Umbilical cord (tissue), 2 donors: ENCODE data around the gene MTA1. TPM values are rescaled to one million over a fixed set of nuclear protein-coding genes. Genes with fewer than 3 reads are reported as not detected.

ENCODE experiments used
- DNase-seq: peaks from one replicate; pipeline ENCODE4 v3.0.0-alpha.2; 2015; ENCODE audit warnings: low spot score
- total RNA-seq: library from RNA; depleted of rRNA; stranded (reverse); fragments of >200 nt; gene quantifications from one replicate; pipeline ENCODE4 v1.2.3, GENCODE V29; 2014; ENCODE audit warnings: low replicate concordance; ENCODE audit not compliant: insufficient read depth

MTA1 gene
- total RNA-seq, 1 donor from 2014 or later: 30.3 TPM

DNA sequence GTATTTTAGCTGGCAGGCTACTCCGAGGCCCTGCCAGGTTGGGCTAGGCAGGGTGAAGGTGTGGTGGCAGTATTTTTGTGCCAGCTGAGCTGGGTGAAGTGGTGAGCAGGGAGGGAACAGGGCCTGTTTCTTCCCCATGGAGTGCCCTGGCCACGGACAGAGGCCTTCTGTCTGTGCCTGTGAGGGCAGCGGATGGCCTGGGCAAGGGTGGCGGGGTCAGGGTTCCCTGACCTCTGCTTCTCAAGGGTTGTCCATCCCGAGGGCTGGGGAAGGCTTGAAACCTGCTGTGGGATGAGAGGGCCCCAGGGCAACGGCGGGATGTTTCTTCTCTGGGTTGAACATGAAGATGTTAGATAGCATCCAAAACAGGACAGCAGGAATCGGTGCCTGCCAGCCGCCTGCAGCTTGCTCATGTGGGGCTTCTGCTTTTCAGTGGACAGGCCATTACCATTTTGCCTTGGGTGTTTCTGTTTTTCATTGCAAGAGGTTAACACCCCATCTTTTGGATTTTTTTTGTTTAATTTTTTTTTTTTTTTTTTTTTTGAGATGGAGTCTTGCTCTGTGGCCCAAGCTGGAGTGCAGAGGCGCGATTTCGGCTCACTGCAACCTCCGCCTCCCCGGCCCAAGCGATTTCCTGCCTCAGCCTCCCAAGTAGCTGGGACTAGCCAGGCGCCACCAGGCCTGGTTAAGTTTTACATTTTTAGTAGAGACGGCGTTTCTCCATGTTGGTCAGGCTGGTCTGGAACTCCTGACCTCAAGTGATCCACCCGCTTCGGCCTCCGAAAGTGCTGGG lies 3.3 kb downstream of the MTA1 start:
- DNase-seq: no peak

DNA sequence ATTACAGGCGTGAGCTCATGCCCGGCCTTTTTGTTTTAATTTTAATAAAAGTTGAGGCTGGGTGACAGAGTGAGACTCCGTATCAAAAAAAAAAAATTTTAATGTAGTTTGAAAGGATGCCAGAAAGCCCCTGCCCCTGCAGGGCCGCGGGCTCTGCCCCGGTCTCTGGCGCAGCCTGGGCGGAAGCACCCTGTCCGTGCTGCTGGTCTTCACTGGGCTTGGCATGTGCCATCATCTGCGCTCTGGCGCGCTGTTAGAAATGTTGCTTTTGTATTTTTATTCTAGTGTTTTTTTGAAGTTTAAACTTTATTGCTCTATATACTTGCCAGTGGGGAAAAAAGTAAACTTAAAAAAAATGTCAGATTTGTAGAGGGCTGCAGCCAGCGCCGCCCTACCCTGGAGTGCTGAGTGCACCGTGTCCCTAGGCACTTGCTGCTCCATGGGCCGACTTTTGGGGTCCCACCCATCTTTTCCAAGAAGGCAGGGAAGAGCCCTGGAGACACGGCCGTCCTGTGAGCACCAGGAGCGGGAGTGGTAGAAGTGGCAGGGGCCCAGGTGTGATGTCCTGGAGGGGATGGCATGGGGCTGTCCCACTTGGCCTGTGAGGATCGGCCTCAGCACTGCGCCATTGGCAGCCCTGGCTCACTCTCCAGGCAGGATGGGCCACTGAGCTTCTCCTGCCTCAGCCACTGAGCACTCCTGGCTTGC lies 4.0 kb downstream of the MTA1 start:
- no peak for DNase-seq

DNA sequence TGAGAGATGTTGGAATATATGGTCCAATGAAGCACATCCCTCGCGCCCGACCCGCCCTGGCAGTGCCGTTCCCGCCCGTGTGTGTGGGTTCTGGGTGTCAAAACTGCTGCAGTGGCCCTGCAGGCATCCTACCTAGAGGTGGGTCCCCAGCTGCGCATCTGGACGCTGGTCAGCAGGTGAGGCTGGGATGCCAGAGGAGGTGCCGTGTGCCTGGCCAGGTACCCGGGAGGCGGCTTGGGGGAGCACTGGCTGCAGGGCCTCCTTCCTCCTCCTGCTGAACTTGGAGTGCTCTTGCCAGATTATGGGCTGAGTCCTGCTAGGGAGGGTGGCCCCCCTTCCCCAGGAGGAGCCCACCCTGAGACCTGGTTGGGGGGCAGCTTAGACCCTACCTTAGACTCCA lies 5.2 kb downstream of the MTA1 start:
- DNase-seq: no peak

DNA sequence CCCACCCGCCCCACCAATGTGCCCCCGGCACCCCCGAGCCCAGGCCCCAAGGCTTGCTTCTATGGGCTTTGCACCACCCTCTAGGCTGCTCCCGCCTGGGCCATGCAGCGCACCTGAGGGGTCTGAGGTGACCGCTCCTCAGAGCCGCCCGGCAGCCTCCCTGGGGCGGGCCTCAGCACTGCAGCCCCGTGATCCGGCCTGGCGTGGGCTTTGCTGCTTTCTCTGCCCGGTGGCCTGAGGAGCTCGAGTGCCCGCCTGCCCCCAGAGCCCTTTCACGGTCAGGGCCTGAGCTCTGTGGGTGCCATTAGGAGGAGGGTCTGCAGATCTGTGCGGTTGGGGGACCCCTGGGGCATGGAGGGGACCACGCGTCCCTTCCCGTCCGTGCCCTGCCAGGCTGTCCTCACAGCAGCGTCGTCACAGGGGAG lies 6.2 kb downstream of the MTA1 start:
- no peak for DNase-seq

DNA sequence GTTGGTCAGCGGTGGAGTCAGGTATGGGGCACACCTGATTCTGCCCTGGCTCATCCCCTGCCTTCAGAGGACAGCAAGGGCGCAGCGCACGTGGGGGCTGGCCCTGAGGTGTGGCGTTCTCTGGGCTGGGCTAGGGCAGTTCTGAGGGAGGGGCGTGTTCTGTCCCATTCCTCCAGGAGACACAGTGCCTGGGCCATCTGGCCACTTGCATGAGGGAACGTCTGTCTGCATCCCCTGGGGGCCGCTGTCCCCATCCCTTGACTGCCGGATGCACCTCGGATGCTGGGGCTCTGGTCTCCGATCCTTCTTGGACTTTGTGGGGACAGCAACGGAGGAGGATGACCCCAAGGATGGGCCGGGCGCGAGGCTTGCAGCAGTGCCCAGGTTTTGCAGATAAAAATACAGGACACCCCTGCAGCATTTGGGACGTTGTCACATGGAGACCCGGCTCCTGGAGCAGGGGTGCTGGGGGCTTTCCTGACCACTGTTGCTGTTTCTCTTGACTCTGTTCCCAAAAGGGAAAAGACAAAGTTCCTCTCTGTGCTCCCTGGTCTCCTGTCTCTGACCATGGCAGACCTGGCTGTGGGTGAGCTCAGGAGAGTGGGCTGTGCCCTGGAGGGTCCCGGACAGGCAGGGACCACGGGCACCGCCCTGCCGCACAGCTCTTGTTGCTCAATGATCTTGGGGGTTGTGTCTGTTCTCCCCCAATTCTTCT lies 6.9 kb downstream of the MTA1 start:
- no peak for DNase-seq

DNA sequence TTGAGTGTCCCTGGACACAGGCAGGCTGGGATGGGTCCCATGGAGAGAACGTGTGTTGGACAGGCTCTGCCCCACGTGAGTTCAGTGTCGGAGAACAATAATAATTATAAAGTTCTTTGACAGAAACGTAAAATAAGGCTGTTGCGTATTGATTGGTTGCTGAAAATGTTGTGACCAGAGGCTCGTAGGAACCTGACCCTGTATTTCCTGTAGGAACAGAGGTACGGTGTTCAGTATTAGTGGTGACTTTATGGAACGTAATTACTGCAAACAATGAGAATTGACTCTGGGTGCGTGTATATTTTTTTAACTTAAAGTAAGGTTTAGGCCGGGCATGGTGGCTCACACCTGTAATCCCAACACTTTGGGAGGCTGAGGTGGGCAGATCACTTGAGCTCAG lies 7.8 kb downstream of the MTA1 start:
- DNase-seq: no peak

DNA sequence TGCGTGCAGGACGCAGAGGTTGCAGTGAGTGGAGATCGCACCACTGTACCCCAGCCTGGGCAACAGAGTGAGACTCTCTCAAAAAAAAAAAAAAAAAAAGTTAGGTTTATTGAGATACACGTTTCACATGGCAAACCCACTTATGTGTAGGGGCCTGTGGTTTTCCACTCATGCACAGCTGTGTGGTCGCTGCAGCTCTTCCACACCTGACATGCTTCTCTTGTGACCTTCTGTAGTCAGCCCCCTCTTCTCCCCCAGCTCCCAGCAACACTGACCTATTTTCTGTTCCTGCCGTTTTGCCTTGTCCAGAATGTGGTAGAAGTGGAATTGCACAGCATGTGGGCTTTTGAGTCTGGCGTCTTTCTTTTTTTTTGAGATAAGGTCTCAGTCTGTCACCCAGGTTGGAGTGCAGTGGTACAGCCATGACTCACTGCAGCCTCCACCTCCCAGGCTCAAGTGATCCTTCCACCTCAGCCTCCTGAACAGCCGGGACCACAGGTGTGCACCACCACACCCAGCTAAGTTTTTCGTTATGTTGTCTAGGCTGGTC lies 8.4 kb downstream of the MTA1 start:
- DNase-seq: no peak

DNA sequence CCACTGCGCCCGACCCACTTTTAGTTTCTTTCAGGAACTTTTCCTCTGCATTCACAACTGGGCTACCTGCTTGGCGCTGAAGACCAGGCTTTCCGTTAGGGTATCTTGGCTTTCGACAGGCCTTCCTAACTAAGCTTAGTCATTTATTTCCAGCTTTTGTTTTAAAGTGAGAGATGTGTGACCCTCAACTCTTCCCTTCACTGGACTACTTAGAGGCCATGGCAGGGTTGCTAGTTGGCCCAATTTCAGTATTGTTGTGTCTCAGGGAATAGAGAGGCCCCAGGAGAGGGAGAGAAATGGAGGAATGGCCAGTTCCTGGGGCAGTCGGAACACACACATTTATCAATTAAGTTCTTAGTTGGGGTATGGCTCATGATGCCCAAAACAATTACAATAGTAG lies 10.4 kb downstream of the MTA1 start:
- DNase-seq: no peak

DNA sequence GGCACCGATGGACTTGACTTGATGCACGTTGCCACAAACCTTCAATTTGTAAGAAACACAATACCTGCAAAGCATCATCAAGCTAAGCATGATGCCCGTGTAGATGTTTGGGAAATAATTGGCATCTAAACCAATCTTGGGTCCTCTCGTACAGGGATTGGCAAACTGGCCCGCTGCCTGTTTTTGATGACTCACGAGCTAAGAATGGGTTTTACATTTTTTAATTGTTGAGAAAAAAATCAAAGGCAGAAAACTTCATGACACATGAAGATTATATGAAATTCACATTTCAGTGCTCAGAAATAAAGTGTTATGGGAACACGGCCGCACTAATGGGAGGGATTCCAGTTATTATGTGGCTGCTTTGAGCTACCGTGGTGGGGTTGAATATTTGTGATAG lies 10.9 kb downstream of the MTA1 start:
- DNase-seq: no peak

DNA sequence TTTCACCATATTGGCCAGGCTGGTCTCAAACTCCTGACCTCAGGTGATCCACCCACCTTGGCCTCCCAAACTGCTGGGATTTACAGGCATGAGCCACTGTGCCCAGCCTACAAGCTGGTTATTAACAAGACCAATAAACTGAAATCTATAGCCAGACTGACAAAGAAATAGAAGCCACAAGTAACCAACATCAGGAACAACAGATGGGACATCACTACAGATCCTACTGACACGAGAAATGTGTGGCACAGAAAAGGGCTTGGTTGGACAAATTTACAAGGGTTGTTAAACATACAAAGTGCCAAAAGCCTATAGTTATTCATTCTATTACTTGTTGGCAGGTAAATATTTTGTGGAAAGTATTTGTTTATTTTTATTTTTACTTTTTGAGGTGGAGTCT lies 11.6 kb downstream of the MTA1 start:
- no peak for DNase-seq

DNA sequence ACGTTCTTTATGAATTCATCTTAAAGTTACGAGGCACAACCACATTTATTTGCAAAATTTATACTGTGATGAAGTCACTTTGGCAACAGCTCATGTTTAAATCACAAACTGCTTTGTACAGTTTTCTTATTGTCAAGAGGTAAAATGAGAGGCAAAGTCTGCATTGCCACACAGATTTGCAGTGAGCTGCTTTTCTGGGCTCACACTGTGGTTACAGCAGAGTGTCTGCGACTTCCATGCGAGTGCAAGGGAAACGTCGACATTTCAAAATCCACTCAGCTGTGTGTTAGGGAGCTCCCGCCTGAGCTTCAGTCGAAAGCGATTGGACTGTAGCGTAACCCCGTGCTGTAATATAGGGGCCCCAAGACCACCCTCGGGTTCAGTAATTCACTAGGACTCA lies 13.0 kb downstream of the MTA1 start:
- DNase-seq: no peak

DNA sequence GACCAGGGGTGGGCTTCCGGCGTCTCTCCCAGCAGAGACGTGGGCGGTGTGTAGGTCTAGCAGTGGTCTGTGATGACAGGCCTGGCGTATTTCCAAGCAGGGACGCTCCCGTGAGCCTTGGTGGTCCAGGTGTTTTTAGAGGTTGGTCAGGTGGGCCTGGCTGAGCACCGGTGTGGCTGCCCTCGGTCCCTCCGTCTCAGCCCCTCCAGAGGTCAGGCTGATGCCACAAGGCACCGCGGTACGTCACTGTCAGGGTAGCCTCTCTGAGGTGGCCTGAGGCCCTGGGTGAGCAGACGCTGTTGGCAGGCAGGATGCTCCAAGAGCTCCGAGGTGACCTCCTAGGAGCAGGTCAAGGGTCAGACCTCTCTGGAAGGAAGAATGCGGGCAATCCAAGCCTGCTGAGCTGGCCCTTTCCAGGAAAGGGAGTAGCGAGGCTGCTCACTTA lies 13.6 kb downstream of the MTA1 start:
- DNase-seq: no peak

DNA sequence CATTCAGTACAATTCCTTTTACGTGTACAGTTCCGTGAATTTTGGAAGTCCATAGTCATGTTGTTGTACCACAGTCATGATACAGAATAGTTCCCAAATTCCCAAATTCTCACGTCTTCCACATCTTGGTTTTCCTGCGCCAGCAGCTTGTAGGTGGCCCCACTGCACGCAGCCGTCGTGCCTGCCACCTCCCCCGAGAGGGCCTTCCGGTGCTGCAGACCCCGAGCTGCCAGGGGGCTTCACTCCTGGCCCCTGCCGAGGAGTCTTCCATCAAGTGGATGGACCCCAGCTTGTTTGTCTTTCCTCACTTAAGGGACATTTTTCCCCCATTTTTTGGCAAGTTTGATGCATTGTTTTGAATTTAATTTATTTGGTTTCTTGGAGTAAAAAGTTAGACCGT lies 16.8 kb downstream of the MTA1 start:
- DNase-seq: no peak

DNA sequence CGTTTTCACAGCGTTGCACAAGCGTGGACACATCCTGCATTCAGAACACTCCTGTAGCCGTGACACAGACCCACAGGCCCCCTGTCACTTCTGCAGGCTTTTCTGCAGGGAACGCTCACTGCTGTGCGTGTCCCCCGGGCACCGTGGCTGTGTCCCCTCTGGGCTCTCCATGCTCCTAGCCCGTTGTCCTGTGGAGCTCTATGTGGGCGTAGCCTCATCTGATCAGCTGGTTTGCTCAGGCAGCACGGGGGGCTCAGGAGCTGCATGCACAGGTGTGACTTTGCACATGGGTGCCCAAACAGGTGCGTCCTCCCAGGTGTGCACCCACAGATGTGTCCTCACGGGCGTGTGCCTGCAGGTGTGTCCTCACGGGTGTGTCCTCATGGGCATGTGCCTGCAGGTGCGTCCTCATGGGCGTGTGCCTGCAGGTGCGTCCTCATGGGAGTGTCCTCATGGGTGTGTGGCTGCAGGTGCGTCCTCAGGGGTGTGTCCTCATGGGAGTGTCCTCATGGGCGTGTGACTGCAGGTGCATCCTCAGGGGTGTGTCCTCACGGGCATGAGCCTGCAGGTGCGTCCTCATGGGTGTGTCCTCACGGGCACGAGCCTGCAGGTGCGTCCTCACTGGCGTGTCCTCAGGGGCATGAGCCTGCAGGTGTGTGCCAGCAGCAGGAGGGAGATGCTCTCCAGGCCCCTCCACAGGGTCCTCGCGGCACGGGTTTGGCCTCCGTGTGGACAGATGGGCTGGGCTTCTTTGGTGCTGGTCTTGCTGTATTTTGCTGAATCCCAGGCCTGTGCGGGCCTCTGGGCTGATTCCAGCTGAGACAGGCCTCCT lies 17.5 kb downstream of the MTA1 start:
- no peak for DNase-seq

DNA sequence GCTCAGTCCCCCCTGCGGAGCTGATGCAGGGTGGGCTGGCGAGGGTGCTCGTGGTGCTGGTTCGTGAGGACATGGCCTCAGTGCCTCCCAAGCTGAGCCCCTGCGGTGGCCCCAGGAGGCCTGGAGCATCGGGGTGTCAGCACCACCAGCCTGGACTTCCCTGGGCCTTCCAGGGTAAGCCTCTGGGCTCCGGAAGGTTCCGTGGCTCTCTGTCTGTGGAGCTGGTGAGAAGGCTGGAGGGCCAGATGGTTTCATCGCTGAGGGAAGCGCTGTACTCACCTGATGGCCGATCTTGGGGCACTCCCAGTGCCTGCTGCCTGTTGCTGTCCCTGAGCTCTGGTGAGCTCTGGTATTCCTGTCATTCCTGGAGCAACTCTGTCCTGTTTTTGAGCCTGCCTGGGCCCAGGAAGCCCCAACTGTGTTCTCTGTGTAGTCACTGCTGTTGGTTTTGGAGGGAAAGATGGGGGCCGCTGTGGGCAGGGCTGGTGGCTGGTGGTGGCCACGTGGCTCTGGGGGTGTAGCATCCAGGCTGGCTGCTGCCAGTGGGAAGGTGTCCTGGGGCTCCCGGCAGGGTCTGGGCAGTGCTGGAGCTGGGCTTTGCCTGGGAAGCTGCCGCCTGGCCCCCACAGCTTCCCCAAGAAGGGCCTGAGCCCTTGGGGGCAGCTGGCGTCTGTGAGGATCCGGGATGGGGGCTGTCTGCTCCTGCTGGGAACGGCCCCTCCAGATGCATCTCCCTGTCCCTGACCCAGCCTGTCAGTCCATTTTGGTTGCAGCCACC lies 18.3 kb downstream of the MTA1 start:
- no peak for DNase-seq

DNA sequence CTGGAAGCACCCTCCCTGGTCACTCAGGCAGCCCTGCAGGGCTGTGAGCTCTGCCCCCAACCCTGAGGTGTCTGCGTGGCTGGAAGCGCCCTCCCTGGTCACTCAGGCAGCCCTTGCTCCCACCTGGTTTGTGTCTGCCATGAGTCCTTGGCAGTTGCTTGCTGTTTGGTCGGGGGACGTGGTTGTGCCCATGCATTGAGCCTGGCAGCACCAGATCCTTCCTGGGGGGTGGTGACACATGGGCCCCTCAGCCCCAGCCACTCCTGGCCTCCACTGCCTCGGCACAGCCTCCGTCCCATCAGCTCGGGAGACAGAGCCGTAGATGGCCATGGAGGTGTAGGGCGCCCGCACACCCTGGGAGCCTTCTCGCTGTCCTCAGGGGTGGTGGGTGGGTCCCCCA lies 19.6 kb downstream of the MTA1 start:
- DNase-seq: no peak

DNA sequence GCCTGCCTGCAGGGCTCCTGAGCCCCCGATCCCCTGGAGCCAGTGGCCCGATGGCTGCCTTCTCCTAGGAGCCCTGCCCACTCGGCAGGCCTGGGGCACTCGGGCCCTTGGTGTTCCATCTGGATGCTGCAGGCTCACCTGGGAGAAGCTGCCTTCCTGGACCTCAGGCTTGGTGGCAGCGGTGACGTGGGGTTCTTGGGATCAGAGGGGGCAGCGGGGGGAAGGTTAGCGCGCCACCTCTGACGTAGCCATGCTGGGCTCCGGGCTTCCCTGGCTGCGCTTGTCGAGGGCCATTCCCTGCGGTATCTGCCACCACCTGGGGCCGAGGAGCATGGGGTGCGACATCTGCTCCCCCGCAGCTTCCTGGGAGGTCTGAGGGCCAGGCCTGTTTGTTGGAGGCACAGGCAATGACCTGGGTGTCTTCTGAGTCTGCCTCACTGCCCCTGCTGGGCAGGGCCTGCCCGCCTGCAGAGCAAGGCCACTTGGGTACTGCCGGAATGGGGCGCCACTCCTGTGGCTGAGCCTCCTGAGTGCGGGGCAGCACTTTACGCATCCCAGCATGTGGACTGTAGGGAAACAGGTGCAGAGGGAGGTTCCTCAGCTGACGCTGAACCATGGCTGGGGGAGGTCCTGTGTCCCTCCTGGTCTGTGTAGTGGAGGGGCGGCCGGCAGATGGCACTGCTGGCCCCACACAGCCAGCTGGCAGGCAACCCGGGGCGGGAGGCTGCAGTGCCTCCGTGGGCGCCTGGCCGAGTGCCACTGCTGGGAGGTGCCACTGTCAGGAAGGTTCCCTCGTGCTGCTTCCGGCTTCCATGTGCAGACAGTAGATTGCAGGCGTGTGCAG lies 20.3 kb downstream of the MTA1 start:
- no peak for DNase-seq

DNA sequence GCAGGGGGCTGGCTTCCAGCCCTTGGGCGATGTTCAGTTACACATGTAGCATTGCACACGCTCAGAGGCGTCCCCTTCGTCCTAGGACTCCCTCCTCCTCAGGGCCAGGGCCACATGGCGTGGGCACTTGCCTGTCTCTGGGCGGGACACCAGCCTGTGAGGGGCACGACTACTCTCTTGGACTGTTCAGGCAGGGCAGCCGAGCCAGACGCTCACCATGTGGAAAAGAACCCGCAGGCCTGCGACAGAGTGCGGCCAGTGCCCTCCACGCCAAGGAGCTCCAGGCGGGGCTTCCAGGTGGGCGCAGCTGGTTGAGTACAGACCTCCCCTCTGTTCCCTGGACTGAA lies 20.9 kb downstream of the MTA1 start:
- no peak for DNase-seq

DNA sequence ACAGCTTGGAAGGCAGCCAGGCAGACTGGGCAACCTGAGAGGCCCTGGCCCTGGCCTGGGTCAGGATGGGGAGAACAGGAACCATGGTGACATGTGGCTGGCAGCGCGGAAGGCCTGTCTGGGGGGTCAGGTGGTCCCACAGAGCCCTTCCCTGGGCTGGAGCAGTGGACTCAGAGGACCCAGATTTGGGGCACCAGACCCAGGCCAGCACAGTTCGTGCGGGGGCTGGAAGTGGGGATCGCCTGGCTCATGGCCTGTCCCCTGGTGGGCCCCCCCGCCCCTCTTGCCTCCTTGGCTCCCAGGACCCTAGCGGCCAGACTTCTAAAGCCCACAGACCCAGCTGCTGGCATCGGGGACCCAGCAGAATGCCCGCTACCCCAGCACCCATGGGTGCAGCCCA lies 21.4 kb downstream of the MTA1 start:
- no peak for DNase-seq

DNA sequence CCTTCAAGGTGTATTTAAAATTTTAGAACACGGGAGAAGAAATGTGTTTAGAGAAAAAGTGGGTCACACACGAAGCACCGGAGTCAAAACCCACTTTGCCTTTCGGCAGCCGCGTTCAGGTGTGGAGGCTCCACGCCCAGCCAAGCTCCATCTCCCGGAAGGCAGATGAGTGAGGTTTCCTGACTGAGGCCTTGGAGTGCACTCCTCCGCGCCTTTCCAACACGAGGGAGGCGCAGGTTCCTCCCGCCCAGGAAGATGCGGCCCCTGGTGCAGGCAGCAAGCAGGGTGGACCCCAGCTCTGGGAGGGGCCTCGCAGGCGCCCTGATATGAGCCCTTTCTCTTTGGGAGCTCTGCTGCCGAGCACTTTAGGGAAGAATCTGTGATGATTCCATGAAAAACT lies 22.5 kb downstream of the MTA1 start:
- no peak for DNase-seq
